Osteoblast (primary cell): ENCODE measurements around the gene C19orf67. TPM values are rescaled to one million over a fixed set of nuclear protein-coding genes. Genes with fewer than 3 reads are reported as not detected.

Source experiments
- DNase-seq: peaks from one replicate; pipeline ENCODE4 v3.0.0; 2011; ENCODE audit warnings: low spot score, mixed read lengths; ENCODE audit not compliant: insufficient read length; ENCODE audit errors: missing footprints
- H2AFZ ChIP-seq: 2 replicates; pipeline ENCODE4 v1.6.0; 2011; ENCODE audit warnings: mild to moderate bottlenecking, low read length
- H3K27ac ChIP-seq: 2 replicates; pipeline ENCODE4 v1.5.1; 2011; ENCODE audit warnings: mild to moderate bottlenecking, low read depth, low read length, moderate library complexity
- H3K27me3 ChIP-seq: 2 replicates; pipeline ENCODE4 v1.6.0; 2012; ENCODE audit warnings: mild to moderate bottlenecking, control low read depth, inconsistent platforms, low read length, moderate library complexity; ENCODE audit not compliant: insufficient read depth
- H3K36me3 ChIP-seq: 2 replicates; pipeline ENCODE4 v1.5.1; 2011; ENCODE audit warnings: mild to moderate bottlenecking, low read length, control low read depth, moderate library complexity; ENCODE audit not compliant: insufficient read depth
- H3K4me1 ChIP-seq: 2 replicates; pipeline ENCODE4 v1.5.1; 2011; ENCODE audit warnings: mild to moderate bottlenecking, low read length, control low read depth, moderate library complexity; ENCODE audit not compliant: insufficient read depth
- H3K4me2 ChIP-seq: 2 replicates; pipeline ENCODE4 v1.6.0; 2011; ENCODE audit warnings: mild to moderate bottlenecking, low read length; ENCODE audit not compliant: insufficient read depth
- H3K4me3 ChIP-seq: fragments of 200-600 bp; sonication (generic); 3 replicates; pipeline ENCODE4 v1.5.1; 2012; ENCODE audit warnings: mild to moderate bottlenecking, low read length, inconsistent platforms; ENCODE audit not compliant: insufficient read depth
- H3K79me2 ChIP-seq: 2 replicates; pipeline ENCODE4 v1.6.0; 2012; ENCODE audit warnings: mild to moderate bottlenecking, low read length, control low read depth, inconsistent platforms; ENCODE audit not compliant: insufficient read depth
- H3K9me3 ChIP-seq: 2 replicates; pipeline ENCODE4 v1.5.1; 2011; ENCODE audit warnings: low read depth, low read length, control low read depth
- H4K20me1 ChIP-seq: 2 replicates; pipeline ENCODE4 v1.6.0; 2012; ENCODE audit warnings: mild to moderate bottlenecking, low read length, control low read depth; ENCODE audit not compliant: insufficient read depth
- CTCF ChIP-seq: IDR thresholded peaks from 2 replicates; pipeline ENCODE4 v1.5.1; 2011; ENCODE audit warnings: mild to moderate bottlenecking, low read depth, low read length, moderate library complexity; ENCODE audit errors: extremely low read depth
- total RNA-seq: library from RNA; depleted of rRNA; stranded (reverse); fragments of >200 nt; gene quantifications from 2 replicates; pipeline ENCODE4 v1.2.3, GENCODE V29; 2012

C19orf67 gene
- total RNA-seq, 1 donor = not detected

GRCh38 chr19:14118165-14119051 is 32.8 kb upstream of the C19orf67 start:
- no peaks in the 10 kb centered on the region for H3K27me3 ChIP-seq
- H3K9me3 ChIP-seq = no peaks in the 10 kb centered on the region
- H3K4me1 ChIP-seq = peaks cover 35% of the 10 kb centered on the region
- DNase-seq = peak; percentile 65
- H3K36me3 ChIP-seq = no peaks in the 10 kb centered on the region
- no peak for TF ChIP-seq CTCF
- peak overlapping the region; percentile 94 for H3K4me2 ChIP-seq
- peak overlapping the region; percentile 72 for H3K4me3 ChIP-seq
- H3K79me2 ChIP-seq = peaks cover 40% of the 10 kb centered on the region
- H3K27ac ChIP-seq = peak overlapping the region; percentile 99
- peaks cover 10% of the 10 kb centered on the region for H4K20me1 ChIP-seq
- peak overlapping the region; percentile 97 for H2AFZ ChIP-seq

GRCh38 chr19:14117668-14118164 is 32.1 kb upstream of the C19orf67 start, which contains the start of gene PRKACA:
TSS of gene PRKACA (minus strand) at chr19:14117762. CDS start at chr19:14117547, 215 bp downstream.
- peak within 1 kb of the TSS; percentile 91 for H3K4me3 ChIP-seq
- H3K36me3 ChIP-seq = no peaks in the 10 kb centered on the region
- peak within 1 kb of the TSS; percentile 94 for H3K4me2 ChIP-seq
- H2AFZ ChIP-seq = peak within 1 kb of the TSS; percentile 97
- TF ChIP-seq CTCF = no peak
- peak; percentile 100 for DNase-seq
- peaks cover 47% of the 10 kb centered on the region for H3K79me2 ChIP-seq
- no peaks in the 10 kb centered on the region for H3K27me3 ChIP-seq
- peak within 1 kb of the TSS; percentile 99 for H3K27ac ChIP-seq
- H3K4me1 ChIP-seq = peaks cover 42% of the 10 kb centered on the region
- H4K20me1 ChIP-seq = peaks cover 10% of the 10 kb centered on the region
- no peaks in the 10 kb centered on the region for H3K9me3 ChIP-seq

GRCh38 chr19:14116918-14117578 is 31.5 kb upstream of the C19orf67 start:
- peak; percentile 73 for DNase-seq
- TF ChIP-seq CTCF = no peak
- peaks cover 48% of the 10 kb centered on the region for H3K4me1 ChIP-seq
- H3K79me2 ChIP-seq = peaks cover 53% of the 10 kb centered on the region
- H3K4me2 ChIP-seq = peak overlapping the region; percentile 84
- peaks cover 10% of the 10 kb centered on the region for H4K20me1 ChIP-seq
- no peaks in the 10 kb centered on the region for H3K9me3 ChIP-seq
- no peaks in the 10 kb centered on the region for H3K36me3 ChIP-seq
- H2AFZ ChIP-seq = no peak overlapping the region
- peak overlapping the region; percentile 91 for H3K4me3 ChIP-seq
- H3K27ac ChIP-seq = peak overlapping the region; percentile 40
- no peaks in the 10 kb centered on the region for H3K27me3 ChIP-seq
